GM18873 (cell line): ENCODE data around the gene PRRC2A.

Source experiments
- ATAC-seq: cut with Tn5 transposase; IDR thresholded peaks from one replicate; pipeline ENCODE4 v1.9.1; 2021; ENCODE audit warnings: mild to moderate bottlenecking, moderate library complexity, moderate number of reproducible peaks; ENCODE audit not compliant: unreplicated experiment, low FRiP score

Gene PRRC2A

DNA sequence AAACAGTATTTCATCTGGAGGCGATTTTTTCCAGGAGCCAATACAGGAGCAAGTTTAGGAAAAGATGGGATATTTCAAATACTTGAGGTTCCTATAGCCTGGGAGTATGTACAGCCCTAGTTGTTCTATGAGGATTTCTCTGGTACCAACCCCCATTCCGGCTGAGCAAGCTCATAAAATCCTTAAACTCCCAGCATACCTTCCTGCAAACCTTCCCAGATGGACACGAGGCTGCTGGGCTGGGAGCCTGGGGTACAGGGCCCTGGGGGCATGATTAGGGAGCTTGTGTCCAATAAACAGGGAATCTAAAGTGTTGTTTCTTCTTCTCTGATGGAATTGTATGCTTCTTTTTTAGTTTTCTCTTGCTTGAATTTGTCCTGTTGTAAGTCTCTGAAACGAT lies 1.5 kb downstream of the PRRC2A start:
- no peak for ATAC-seq

GRCh38 chr6:31622684-31623091 lies 2.2 kb downstream of the PRRC2A start:
- no peak for ATAC-seq

DNA sequence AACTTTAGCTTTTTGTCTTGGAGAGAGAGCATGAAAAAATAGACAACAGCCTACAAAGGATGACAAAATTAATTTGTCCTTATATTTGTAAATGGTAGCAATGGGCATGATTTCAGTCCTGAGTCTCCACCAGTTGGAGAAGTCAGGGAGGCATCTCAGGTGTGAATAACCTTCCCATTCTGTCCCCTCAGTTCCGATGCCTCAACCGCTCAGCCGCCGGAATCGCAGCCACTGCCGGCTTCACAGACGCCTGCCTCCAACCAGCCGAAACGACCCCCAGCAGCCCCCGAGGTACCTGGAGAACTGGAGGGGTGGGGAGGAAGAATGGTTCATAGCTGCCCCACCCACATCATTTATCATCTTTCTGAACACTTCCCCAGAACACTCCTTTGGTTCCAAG lies 3.6 kb downstream of the PRRC2A start:
- ATAC-seq, result no peak

DNA sequence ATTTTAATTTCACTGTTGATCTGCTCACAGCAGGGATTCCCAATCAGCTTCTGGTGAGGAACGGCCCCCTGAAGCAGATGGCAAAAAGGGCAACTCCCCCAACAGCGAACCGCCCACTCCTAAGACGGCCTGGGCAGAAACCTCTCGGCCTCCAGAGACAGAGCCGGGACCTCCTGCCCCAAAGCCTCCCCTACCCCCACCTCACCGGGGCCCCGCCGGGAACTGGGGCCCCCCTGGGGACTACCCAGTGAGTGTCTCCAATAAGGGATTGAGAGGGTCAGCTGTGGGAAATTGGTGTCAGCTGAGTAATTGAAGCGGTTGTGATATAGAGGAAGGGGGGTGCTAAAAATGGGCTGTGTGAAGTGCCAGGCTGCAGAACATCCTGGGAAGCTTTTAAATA lies 6.4 kb downstream of the PRRC2A start:
- no peak for ATAC-seq

DNA sequence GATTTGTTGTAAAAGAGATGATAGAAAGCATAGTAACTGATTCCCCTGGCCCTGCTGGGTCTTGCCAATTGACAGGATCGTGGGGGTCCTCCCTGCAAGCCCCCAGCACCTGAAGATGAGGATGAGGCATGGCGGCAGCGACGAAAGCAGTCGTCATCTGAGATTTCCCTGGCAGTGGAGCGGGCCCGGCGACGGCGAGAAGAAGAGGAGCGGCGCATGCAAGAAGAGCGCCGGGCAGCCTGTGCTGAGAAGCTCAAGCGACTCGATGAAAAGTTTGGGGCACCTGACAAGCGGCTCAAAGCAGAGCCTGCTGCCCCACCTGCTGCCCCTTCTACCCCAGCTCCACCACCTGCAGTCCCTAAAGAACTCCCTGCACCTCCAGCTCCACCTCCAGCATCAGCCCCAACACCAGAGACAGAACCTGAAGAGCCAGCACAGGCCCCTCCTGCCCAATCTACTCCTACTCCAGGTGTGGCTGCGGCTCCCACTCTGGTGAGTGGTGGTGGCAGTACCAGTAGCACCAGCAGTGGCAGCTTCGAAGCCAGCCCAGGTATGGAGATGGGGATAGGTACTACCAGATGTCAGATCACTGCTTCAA lies 7.3 kb downstream of the PRRC2A start:
- no peak for ATAC-seq

GRCh38 chr6:31629014-31629413 lies 8.5 kb downstream of the PRRC2A start:
- no peak for ATAC-seq

GRCh38 chr6:31630177-31630934 lies 9.8 kb downstream of the PRRC2A start:
- ATAC-seq, result no peak

DNA sequence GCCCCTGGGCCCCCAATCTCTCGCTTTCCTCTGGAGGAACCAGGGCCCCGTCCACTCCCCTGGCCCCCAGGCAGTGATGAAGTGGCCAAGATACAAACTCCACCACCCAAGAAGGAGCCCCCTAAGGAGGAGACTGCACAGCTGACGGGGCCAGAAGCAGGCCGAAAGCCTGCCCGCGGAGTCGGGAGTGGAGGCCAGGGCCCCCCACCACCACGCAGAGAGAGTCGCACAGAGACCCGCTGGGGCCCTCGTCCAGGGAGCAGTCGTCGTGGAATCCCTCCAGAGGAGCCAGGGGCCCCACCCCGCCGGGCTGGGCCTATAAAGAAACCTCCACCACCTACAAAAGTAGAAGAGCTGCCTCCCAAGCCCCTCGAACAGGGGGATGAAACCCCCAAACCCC lies 10.7 kb downstream of the PRRC2A start:
- no peak for ATAC-seq

DNA sequence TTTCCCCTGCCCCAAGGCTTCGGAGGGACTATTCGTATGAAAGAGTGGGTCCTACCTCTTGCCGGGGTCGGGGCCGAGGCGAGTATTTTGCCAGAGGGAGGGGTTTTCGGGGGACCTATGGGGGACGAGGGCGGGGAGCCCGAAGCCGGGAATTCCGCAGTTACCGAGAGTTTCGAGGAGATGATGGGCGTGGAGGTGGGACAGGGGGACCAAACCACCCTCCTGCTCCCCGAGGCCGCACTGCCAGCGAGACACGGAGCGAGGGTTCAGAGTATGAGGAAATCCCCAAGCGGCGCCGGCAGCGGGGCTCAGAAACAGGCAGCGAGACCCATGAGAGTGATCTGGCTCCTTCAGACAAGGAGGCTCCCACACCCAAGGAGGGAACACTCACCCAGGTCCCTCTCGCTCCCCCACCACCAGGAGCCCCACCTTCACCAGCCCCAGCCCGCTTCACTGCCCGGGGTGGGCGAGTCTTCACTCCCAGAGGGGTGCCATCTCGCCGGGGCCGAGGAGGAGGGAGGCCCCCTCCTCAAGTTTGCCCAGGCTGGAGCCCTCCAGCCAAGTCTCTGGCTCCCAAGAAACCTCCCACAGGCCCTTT lies 11.3 kb downstream of the PRRC2A start:
- no peak for ATAC-seq

DNA sequence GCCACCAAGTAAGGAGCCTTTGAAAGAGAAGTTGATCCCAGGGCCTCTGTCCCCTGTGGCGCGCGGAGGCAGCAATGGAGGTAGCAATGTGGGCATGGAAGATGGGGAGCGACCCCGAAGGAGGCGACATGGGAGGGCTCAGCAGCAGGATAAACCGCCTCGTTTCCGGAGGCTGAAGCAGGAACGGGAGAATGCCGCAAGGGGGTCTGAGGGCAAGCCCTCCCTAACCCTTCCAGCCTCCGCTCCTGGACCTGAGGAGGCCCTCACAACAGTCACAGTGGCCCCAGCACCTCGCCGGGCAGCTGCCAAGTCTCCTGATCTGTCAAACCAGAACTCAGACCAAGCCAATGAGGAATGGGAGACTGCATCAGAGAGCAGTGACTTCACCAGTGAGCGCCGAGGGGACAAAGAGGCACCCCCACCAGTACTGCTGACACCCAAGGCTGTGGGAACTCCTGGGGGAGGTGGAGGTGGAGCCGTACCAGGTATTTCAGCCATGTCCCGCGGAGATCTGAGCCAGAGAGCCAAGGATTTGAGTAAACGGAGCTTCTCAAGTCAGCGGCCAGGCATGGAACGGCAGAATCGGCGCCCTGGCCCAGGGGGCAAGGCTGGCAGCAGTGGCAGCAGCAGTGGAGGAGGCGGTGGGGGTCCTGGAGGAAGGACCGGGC lies 11.9 kb downstream of the PRRC2A start:
- no peak for ATAC-seq

GRCh38 chr6:31633447-31633846 lies 12.9 kb downstream of the PRRC2A start:
- ATAC-seq, result no peak

DNA sequence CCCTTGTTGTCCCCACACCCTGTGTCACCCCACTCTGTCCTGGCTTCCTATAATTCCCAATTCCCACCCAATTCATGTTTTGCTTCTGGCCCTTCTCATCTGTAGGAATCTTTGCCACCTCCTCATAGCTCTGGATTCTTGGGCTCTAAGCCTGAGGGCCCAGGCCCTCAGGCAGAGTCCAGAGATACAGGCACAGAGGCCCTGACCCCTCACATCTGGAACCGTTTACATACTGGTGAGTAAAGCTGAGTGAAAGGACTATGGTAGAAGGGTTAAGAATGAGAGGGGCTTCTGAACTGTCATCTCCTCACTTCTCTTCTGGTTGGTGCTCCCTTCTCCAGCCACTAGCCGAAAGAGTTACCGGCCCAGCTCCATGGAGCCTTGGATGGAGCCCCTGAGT lies 13.6 kb downstream of the PRRC2A start:
- no peak for ATAC-seq

DNA sequence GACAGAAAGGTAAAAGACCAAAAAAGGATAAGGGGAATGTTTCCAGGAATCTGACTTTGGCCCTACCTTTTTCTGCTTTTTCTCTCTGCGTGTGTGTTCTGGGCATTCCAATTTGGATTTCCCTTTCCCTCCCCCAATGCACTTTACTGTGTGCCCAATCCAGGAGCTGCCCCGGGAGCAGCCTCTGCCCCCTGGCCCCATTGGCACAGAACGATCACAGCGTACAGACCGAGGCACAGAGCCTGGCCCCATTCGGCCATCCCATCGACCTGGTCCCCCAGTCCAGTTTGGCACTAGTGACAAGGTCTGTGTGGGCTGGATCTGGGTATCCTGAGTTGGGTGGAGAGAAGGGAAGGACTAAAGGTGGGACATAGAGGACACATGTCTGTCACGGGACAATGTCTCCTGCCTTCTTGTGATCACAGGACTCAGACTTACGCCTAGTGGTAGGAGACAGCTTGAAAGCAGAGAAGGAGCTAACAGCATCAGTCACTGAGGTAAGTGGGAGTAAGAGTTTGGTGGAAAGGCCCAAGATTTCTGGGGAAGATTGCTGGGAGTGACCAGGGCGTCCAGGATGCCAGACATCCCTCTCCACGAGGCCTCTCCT lies 14.6 kb downstream of the PRRC2A start:
- no peak for ATAC-seq

DNA sequence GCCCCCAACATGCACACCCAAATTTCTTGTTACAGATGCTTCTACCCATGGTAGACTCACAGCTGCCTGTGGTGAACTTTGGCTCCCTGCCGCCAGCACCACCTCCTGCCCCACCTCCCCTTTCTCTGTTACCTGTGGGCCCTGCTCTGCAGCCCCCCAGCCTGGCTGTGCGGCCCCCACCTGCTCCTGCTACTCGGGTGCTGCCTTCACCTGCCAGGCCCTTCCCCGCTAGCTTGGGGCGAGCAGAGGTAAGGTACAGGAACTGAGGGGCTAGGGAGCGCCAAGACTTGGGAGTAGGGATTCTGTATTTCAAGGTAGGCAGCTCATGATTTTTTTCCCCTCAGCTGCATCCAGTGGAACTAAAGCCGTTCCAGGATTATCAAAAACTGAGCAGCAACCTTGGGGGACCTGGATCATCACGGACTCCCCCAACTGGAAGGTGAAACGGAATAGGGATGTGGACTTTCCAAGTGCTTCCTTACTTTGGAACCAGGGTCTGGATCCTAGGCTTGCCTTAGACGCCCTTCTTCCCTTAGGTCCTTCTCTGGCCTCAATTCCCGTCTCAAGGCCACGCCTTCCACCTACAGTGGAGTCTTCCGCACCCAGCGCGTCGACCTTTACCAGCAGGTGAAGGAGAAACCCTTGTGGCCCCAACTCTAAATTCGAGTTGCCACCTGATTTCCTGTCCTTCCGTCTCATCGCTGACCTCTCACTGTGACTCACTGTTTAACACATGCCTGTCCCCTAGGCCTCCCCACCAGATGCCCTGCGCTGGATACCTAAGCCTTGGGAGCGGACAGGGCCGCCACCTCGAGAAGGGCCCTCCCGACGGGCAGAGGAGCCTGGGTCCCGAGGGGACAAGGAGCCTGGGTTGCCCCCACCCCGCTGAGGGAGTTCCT lies 16.4 kb downstream of the PRRC2A start:
- ATAC-seq, result no peak

DNA sequence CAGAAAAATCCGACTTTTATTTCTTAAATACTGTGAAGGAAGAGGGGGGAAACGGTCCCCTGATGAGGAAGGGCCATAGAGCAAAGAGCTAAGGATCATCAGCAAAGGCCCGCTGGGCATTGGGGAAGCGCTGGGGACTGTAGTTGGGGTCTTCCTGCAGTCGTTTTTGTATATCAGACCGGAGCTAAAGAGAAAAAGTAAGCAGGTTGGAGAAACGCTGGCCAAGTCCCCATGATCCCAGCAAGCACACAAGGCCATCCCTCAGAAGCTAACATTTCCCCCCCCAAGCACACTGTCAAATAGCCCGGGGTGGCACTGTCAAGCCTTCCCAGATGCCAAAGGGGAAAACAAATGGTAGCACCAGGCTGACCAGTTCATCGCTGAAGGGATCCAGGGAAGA lies 18.5 kb downstream of the PRRC2A start:
- ATAC-seq, result no peak

- no peak for ATAC-seq
These were observed 18.9 kb downstream of the PRRC2A start for GRCh38 chr6:31639449-31639861.

DNA sequence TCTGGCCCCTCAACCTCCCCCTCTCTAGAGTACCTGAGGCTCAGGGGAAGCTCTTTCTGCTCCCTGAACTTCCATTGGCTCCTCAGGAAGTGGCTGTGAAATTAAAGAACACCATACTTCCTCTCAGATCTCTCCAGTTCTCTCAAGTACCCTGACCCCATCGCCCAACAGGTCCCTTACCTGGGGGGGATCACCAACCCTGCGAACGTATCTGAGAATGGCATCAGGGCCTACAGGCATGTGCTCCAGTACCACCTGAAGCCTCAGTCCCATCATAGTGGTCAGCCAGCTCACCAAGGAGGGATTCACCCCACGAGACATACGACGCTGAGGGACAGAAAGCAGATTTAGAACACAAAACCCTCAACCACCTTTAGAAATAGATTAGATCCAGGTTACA lies 20.1 kb downstream of the PRRC2A start:
- ATAC-seq, result no peak

DNA sequence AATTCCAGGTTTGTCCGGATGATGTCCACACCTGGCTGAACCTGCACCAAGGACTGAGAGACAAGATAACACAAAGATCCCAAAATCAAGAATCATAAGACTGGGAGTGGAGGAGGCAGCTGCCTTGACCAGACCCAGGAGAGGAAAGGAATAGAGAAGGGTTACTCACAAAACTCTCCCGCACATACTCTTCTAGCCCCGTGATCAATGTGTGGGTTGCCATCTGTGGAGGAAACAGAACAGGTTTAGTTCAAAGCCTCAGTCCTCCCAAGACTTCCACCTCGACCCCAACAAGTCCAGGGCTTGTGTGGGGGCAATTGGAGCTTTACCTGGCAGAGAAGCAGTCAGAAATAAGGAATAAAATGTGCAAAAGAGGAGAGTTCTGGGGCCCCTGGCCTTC lies 20.9 kb downstream of the PRRC2A start:
- no peak for ATAC-seq

GRCh38 chr6:31642798-31643570 lies 22.5 kb downstream of the PRRC2A start:
- ATAC-seq, result no peak
